SKM-1 treated with dmso at 0.1 percent for 144 hours (cell line): Measurements from ENCODE around the gene GPC6.

Source experiments
- DNase-seq: peaks from one replicate; lab custom pipeline; 2025; ENCODE audit not compliant: unreplicated experiment; lab: John Stamatoyannopoulos, UW

The GPC6 gene

DNA sequence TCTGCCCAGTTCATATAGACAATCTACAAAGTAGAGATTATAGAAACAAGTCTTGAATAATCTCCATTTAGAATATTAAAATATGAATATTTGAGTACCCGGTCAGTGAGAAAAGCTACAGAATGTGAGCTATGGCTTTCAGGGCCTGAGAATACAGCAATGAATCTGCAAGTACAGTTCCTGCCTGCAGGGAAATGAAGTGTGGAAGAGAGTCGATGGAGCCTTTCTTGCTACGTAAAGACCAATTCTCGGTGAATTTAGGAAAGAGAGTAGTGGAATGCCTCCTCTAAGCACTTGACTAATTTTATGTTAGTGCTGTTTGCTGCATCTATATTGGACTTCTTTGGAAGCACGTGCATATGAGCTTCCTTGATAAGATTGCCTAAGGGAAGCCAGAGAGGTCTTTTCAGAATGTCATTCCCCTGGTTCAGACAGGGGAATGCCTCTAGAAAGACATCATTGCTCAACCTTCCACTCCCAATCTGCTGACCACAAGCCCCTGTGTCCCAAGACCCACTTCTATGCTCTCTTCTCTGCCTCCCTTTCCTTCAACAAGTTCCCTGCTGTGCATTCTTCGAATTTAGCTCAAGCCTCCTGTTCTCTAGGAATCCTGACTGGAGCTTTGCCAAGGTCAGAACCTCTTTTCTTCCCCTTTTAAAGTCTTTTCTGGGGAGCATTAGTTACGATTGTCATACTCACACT is 41.9 kb downstream of the GPC6 start:
- peak; percentile 23 for DNase-seq

DNA sequence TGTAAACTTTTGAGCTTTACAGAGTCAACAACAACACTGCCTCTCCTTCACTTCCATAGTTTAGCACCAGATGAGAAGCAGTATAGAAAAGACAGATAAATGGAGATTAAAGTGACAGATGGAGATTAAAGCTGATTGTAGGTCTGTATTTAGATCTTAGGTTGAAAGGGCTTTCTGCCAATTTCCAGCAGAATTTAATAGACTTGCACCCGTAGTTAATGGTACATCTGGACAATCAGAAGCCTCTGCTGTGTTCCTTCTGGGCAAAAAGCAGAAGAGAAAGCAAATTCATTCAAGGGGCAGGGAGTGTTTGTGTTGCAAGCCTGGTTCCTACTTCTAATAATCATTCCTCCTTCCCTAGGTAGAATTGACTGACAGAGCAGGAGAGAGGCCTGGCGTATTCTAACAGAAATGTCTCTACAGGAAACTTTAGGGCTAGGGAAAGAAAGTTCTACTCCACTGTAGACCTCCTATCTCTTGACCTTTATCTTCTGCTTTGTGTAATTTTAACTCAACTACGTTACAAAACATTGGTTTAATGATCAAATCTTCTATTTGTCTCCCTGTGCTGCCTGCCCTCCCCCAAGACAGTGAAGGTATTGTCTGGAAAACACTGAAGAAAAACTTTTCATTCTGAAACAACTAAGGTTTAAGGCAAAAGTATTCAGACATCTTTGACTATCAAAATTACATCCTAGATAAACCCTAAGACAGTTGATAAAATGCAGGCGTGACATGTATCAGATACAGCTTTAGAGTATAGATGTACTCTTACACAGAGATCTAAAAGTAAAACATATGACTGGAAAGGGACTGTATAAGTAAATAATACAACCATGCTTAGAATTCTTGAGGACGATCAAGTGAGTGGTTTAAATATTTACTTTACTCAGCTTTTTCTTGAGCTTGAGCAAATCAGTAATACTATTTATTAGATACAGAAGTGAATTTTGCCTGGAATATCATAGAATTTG is 44.4 kb downstream of the GPC6 start:
- DNase-seq: peak; percentile 64

DNA sequence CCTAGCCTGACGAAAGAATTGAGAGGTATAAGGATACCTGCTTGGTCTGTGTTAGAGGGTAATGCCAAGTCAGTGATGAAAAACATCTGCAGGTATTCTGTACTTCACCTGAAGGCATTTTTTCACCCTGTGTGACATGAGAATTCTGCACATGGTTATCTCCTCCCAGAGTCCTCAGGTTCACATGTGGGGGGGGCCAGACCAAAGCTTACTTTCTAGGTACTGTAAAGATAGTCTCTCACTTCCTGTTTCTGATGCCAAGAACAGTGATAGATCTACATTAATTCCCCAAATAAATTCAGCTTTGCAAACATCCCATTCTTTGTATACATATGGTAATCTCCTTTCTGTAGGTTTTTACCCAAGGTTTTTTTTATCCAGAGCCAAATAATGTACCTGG is 53.4 kb downstream of the GPC6 start:
- no peak for DNase-seq

DNA sequence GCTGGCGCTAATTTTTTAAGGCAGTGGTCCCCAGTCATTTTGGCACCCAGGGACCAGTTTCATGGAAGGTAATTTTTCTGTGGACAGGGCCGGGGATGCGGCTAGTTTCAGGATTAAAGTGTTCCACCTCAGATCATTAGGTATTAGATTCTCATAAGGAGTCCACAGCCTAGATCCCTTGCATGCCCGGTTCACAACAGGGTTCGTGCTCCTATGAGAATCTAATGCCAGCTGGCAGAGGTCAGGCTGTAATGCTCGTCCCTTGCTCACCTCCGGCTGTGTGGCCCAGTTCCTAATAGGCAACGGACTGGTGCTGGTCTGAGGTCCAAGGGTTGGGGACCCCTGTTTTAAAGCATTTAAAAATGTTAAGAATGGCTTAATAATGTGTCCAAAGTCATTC is 54.1 kb downstream of the GPC6 start:
- DNase-seq: no peak

DNA sequence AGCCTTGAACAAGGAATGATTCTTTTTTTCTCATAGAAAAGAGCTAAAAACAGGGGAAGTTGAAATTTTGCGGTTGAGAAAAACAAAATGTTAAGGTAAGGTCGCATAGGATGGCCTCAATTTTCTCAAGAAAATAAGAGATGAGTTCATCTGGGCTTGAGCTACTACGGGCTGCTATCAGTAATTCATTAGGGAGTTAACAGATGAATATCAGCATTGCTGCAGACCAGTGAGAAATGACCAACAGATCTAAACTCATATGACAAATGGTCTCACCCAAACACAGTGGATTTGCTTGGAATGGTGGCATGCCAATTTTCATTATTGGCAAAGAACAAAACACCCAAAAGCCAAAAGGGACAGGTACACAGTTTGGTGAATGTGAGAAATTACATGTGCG is 56.6 kb downstream of the GPC6 start:
- no peak for DNase-seq

DNA sequence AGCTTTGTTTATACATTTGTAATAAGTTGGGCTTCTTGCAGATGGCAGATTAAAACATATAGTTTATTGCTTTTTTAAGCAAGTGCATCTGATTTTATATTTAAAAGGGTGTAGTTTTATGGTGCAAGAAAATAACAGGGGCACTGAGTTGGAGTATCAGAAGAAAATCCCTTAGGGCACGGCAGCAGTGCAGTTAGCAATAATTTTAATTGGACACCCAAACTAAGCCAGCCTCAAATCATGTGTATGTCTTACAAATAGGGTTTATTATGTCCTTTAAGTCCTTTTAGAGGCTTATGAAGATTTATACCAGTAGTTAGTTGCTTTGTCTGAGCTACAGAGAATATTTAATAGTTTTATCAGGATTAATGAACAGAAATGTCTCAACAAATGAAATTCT is 57.5 kb downstream of the GPC6 start:
- DNase-seq: no peak

- no peak for DNase-seq
These were observed 59.4 kb downstream of the GPC6 start for GRCh38 chr13:93286047-93286446.

DNA sequence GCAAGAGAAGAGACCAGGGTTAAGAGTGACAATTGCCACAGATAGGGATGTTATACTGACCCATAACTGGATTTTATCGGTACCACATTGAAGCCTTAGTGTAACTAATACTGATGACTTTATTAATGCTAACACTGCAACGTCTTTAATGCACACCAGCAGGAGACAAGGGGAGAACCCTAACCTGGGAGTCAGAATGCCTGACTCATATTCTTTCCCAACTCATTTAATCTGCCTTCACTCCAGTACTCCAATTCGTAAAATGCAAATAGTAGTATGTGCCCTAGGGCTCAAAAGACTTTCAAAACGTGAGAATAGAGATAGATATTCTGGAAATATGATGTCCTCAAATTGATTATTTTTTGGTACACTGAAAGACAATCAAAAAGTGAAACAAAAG is 62.4 kb downstream of the GPC6 start:
- DNase-seq: no peak

DNA sequence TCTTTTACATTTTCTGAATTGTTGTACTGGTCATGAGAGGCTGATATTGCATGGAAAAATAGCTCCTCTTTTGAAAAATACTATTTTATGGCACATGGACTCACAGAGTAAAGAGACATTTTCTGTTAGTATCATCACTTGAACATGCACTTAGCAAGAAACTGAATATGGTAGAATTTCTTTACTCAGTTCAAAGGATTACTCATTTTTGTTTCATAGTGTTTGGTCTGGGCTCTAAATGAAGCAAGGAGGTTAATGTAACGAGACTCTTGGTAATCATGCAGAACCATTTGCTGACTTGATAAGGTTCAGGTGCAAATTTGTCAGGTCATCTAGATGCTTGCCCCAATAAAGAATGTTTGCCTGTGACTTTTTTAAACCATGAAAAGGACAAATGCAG is 63.2 kb downstream of the GPC6 start:
- DNase-seq: no peak

DNA sequence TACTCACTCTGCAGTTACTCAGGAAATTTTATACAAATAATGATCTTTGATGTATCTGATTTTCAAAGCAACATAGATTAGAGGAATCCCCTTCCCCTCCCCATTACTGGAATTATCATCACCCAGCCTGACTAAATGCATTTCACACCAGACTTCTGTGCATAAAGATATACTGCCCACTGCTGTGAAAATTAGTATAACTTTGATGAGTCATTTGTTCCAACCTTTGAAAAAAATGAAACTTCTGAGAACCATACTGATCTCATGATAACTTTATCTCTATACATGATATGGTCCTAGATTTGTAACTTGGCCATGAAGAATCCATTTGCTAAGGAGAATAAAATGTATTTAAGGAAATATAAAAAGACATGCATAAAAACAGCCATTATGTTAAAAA is 63.9 kb downstream of the GPC6 start:
- no peak for DNase-seq

DNA sequence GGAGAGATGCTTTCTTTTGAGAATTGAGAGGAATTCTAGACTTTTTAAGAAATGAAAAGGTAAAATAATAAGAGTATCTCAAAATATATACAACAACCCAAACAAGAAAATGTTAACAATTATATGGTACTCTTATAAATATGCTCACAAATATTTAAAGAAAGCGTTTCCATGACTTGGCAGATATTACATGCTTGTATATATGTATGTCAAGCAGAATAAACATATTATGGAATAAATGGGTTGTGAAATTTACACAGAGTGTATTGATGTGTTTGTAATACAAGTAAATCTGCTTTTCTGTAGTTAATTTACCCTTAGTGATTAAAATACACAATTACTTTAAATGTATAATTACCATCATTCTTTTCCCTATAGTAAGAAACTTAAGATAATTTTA is 65.8 kb downstream of the GPC6 start:
- DNase-seq: no peak

GRCh38 chr13:93293710-93294109 is 67.1 kb downstream of the GPC6 start:
- no peak for DNase-seq

DNA sequence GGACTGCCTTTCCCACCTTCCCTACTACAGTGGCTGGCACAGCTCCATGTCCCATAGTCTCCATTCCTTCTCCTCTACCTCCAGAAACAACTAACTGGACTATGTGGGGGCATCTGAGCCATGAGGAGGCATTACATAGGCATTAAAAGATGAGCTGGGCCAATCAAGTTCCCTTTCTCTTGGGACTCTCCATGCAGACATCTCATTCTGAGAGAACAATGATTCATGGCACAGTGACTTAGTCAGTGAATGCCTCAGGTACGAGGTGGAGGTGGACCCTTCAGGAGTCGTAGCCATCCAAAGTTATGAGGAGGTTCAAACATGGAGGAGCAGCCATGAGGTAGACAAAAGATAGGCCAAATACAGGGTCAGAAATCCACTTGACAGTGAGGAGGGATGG is 70.0 kb downstream of the GPC6 start:
- DNase-seq: no peak

- DNase-seq: no peak
These were observed 72.1 kb downstream of the GPC6 start for GRCh38 chr13:93298713-93299112.

- no peak for DNase-seq
These were observed 77.5 kb downstream of the GPC6 start for GRCh38 chr13:93304134-93304533.

DNA sequence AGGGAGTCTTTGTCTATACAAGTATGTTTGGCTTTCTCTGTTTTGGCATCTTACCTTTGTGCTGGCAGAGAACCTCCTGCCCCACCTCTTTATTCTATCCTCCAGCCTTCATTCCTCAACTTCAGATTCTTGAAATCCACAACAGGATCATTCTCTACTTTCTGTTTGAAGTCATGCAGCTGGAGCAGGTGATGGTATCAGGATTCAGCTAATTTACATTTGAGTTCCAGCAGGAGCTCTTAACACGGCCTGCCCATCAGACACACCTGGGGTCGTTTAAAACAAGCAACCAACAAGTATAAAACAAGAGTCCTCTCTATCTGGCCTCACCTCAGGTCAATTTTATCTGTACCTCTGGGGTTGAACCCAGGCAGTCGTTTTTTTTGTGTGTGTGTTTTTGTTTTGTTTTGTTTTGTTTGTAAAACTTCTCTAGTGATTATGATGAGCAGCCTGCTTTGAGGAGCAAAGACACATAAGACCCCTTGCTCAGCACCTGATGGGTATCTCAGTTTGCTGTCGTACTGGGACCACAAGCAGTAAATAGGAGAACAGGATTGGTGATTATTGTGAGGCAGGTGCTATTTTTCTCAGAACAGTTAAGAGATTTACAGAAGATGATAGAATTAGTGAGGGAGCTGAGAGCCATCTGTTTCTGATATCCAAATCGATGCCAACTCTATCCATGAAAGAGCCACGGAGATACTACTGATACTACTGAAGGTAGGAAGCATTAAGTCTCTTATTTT is 78.4 kb downstream of the GPC6 start:
- no peak for DNase-seq

- no peak for DNase-seq
These were observed 79.3 kb downstream of the GPC6 start for GRCh38 chr13:93305886-93306285.

DNA sequence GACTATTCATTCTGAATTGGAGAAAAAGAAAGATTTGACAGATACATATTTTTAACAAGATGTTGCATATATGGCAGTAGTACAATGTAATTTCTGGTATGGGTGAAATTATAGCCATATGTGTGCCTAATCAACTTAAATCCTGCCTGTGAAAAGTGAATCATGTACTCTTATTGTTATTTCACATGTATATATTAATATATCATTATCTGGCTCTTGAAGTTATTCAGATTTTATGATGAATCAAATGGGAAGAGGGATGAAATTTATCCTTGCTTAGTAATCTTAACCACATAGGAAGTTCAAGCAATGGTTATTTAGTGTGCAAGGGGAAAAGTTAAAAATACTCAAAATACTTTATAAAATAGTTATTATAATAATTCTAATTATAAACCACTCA is 80.5 kb downstream of the GPC6 start:
- DNase-seq: no peak

GRCh38 chr13:93307651-93308050 is 81.0 kb downstream of the GPC6 start:
- no peak for DNase-seq

GRCh38 chr13:93309886-93310523 is 83.4 kb downstream of the GPC6 start:
- no peak for DNase-seq

GRCh38 chr13:93316841-93317240 is 90.2 kb downstream of the GPC6 start:
- DNase-seq: no peak
